Activated naive CD4-positive, alpha-beta T cell treated with anti-CD3 and anti-CD28 coated beads, Interleukin-2, amount 50 U/mL, for 16 hours (primary cell): ENCODE data around the gene LRG1.

Source experiments
- DNase-seq: peaks from one replicate; pipeline ENCODE4 v3.0.0-alpha.2; 2020

Gene LRG1

DNA sequence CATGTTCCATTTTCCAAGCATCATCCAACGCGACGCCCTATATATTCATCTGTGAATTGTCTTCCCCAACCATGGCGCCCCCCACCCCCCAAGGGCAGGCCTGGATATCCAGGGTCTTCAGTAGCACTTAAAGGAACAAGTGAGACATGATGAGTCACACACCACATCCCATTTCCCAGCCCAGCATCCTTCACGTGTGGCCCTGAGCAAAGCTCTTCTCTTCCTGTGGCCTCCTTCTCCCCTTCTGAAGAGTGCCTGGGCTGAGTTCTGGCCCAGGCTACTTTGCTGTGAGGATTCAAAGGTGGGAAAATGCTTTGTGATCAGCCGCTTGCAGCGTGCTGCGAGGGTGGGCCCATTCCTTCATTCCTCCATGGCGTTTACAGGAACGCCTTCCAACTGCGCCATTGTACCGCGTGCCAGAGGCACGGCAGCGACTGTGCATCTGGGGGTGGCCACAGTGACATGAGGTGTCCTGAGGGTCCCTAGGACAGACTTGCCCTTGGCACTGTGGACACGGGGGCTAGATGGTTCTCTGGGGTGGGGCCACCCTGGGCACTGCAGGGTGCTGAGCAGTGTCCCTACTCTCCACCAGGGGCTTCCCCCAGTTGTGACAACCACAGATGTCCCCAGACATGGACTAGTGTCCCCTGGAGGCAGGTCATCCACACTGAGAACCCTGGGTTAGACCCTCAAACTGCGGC, 33.2 kb downstream of the LRG1 start:
- no peak for DNase-seq

DNA sequence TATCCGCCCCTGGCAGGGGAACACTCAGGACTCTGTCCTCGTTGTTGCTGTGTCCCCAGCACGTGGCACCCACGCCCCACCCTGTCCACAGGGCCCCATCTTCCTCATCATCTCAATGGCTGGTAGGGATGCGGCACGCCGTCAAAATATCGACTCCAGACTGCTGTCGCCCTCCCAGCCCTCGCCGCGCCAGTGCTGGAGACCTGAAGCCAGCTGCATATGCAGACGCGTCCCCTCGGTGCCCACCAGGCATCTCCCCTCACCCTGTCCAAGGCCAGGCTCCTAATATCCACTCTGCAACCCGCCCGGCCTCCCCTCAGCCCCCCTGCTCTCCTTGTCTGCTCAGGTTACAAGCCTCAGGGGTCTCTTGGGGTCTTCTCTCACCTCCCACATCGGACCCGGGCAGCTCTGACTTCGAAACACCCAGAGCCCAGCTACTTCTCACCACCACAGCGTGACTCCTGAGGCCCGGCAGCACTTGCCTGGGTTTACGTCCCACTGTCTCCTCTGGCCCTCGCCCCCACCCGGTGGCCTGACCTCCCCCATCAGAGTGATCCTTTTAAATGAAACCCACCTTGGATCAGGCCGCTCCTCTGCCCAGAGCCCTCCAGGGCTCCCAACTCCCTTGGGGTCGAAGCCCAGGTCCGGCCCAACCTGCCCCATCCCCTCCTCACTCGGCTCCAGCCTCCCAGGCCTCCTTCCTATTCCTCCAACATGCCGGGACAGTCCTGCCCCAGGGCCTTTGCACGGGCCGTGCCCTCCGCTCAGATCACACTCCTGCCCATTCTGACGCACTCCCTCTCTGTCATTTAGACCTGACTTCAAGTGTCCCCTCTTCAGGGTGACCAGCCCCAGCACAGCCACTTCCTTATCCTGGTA, 34.0 kb downstream of the LRG1 start:
- DNase-seq: no peak

DNA sequence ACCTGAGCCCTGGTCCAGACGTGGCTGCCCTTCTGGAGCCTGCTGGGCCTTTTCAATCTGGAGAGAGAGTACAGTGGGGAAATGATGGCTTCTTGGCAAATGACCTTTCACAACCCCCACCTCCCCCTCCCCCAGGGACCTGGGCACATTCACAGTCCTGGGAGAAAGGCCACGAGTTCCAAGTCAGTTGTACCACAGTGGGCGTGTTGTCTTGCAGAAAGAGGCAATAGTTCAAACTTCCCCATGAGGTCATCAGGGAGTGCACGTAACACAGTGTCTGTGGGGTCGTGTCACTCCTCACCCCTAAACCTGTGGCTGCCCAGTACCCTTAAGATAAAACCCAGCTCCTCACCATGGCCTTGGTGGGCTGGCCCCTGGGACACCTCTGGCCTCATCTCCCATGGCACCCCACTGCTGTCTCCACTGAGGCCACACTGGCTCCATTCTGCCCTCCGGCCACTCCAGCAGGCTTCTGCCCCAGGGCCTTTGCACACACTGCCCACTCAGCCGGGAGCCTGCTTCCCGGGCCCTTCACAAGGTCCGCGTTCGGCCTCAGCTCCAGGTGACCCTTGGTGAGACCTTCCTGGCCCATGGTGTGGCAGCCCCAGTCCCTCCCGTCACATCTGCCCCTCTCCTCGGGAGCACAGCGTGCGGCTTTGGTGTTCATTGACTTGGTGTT, 34.8 kb downstream of the LRG1 start:
- DNase-seq: no peak

DNA sequence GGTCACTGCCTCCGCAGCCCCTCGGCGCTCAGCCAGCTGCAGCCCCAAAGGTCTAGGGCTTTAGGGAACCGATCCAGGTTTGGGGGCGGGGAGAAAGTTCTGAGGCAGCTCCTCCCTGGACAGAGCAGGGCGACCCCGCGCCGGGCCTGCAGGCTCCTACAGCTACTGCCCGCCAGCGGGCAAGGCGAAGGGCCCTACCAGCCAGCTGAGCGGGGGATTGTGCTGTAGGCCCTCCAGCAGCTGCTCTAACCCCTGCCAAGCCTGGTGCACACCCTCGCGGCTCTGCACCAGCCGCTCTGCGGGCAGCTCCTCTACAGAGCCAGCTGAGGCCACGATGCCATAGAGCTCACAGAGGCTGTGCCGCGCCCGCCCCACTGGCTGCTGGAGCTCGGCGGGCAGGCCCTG, 35.5 kb downstream of the LRG1 start:
- DNase-seq: no peak

DNA sequence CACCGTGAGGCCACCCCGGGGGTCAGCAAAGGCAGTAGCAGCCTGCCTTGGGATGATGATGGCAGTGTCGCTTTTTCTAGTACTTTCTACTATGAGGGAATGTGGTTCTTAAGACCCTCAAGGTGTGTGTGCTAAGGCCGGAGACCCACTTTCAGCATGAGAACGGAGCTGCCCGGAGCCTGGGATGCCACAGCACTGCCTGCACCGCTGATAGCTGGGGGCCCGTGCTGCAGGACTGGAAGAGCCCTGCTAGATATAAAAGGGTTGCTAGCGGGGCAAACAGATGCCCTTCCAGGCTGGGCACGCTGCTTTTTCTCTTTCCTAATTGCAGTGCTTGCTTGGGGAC, 36.0 kb downstream of the LRG1 start:
- DNase-seq: no peak

DNA sequence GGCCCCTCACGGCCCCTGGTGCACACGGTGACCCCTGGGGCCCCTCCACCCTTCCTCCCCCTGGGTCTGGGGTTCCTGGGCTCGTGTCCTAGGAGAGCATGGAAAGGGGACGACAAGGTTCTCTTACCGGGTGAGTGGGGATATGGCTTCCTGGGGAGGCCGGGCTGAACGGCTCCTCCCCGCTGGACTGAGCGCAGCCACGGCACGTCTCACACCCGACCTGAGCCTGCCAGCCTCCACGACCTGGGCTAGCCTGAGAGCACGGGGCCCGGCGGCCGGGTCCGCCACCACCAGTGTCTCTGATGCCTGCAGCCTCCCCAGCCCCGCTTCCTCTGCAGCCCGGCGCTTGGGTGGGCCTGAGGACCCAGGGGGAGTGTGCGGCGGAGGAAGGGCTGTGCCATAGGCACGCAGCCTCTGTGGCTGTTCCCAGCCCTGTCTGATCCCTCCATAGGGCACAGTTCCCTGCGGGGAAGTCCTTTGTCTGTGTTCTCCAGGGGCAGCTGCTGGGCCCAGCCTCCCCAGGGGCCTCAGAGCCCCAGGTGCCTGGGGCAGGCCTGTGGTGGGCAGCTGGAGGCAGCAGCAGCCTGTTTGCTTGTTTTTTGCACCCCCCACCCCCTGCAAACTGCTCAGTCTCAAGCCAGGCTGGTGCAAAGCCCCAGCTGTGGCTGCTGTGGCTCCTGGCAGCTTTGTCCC, 36.6 kb downstream of the LRG1 start:
- DNase-seq: no peak

DNA sequence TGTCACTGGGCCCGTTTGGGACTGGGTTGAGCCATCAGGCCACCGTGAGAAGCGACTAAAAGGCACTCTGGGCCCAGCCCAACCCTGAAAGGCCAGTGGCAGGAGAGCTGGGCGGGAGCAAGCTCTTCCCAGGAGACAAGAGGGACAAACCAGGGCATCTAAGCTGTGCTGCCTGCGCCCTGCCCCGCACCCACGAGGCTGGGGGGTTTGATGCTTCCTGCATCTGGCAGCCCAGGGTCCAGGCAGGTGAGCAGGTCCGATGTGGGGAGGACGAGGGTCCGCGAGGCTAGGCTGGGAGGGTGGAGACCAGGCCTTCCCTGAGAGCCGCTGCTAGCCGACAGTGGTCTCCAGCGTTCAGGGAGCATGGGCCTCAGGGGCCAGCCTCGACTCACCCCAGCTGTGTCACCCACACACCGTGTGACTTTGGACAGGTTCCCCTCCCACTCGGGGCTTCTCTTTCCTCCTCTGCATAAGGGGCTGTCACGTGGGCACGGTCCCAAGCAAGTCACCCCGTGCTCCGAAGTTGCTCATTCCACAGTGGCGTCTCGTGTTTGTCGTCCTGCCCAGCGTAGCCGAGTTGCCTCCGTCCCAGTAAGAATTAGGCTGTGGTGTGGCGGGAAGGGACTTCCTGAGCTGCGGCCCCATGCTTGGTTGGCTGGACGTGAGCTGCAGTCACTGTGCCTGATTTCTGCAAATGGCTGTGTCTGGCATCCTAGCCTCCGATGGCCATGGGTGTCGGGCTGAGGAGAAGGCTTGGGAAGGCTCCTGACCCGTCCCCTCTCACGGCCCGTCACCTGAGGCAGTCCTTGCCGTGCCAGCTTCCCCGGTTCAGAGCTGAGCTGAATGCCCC, 37.3 kb downstream of the LRG1 start:
- DNase-seq: no peak

DNA sequence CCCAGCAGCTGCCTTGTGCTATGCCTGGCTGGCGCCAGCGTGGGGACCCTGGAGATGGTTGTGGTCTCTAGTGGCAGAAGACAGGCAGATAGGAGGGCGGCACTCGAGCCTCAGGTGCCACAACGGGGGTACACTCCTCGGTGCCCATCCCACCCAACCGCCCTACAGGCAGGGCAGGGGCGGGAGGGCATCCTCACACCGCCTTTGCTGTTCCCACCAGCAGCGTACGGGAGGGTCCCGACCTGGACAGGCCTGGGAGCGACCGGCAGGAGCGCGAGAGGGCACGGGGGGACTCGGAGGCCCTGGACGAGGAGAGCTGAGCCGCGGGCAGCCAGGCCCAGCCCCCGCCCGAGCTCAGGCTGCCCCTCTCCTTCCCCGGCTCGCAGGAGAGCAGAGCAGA, 38.1 kb downstream of the LRG1 start:
- no peak for DNase-seq

DNA sequence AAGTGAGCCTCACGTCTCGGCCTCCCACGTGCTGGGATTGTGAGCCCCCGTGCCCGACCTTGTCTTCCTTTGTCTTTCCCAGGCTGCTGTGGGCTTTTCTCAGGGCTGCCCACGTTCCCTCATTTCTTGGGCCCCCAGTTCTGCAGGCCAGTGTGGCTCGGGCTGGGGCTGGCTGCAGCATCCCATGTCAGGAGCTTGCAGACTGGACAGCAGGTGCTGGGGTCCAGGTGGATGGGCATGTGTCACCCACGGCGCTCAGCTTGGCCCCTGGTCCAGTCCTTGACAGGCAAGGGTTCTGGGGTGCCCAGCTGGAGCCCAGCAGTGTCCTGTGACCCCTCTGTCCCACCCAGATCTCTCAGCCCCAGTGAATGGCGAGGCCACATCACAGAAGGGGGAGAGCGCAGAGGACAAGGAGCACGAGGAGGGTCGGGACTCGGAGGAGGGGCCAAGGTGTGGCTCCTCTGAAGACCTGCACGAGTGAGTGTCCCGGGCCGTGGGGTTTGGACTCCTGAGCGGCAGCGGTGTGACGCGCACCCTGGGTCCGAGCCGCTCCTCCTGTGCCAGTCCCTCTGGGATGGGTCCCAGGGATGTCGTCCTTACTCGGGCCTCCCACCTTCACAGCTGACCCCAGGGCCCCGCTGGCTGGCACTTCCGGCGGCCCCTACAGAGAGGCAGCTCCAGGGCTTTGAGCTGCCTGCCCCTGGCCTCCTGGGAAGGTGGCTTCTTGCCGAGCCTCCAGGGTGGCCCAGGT, 38.8 kb downstream of the LRG1 start:
- no peak for DNase-seq

DNA sequence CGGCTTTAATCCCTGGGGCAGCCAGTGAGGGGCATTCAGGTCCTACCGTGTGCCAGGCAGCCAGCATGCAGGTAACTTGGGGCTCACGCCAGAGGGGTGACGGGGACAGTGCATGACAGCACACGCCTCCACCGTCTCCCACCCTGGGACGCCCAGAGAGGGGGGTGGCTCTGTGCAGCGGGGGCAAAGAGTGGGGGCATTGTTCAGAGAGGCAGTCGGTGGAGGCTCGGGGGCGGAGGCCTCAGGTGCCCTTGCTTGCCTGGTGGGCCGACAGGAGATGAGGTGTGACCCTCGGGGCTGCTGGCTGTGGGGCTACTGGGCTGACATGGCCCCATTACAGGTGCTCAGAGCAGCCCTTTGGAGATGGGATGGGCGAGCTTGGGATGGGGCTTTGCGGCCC, 40.0 kb downstream of the LRG1 start:
- DNase-seq: no peak

DNA sequence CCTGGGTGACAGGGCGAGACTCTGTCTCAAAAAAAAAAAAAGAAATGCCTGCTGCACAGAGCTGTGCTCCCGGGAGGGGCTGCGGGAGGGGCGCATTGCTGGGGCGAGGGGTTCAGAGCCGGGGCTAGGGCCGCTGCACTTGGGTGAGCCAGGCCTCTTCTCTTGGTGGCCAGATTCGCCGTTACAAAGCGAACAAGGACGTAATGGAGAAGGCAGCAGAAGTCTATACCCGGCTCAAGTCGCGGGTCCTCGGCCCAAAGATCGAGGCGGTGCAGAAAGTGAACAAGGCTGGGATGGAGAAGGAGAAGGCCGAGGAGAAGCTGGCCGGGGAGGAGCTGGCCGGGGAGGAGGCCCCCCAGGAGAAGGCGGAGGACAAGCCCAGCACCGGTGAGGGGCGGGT, 40.5 kb downstream of the LRG1 start:
- no peak for DNase-seq

DNA sequence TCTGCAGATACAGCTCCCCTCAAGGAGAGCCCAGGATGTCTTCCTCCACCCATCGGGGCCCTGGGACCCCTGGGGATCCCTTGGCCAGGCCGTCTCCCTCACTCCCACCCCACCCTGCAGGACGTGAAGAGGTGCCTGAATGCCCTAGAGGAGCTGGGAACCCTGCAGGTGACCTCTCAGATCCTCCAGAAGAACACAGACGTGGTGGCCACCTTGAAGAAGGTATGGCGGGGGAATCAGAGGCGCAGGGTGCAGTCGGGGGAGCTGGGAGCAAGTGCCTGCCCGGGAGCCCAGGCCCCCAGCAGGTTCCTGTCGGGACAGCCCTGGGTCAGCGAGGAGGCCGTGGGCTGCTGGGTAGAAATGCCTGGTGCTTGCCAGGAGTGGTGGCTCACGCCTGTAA, 41.1 kb downstream of the LRG1 start:
- DNase-seq: no peak

DNA sequence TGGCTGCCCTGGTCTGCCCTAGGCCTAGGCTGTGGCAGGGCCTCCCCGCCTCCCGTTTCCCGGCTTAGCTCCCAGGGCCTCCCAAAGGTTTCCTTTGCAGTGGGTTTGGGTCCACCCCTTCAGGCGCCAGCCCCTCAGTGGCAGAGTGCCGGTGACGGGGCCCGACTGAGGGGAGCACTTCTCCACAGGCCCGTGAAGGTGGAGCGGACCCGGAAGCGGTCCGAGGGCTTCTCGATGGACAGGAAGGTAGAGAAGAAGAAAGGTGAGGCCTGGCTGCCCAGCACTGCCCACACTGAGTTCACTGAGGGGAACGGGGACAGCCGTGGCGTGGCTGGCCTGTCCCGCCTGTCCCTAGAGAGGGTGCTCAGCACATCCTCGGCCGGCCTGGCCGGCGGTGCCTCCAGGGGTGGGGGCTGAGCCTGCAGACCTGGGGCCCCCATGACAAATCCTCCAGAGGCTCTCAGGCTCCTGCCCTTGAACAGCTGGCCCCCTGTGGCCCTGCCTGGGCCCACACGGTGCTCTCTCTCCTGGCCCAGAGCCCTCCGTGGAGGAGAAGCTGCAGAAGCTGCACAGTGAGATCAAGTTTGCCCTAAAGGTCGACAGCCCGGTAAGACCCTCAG, 42.0 kb downstream of the LRG1 start:
- DNase-seq: no peak

DNA sequence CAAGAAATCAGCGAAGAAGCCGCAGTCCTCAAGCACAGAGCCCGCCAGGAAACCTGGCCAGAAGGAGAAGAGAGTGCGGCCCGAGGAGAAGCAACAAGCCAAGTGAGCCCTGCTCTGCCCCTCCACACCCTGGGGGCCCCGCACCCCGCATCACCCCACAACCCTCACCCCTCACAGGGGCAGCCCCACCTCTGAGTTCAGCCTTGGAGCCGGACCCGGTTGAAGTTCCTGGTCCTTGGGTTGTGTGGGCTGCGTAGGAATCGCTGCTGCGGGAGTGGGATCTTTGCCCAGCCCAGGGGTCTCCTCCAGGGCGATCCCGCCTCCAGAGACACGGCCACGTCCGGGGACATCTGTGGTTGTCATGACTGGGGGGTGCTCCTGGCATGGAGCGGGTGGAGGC, 43.5 kb downstream of the LRG1 start:
- no peak for DNase-seq

DNA sequence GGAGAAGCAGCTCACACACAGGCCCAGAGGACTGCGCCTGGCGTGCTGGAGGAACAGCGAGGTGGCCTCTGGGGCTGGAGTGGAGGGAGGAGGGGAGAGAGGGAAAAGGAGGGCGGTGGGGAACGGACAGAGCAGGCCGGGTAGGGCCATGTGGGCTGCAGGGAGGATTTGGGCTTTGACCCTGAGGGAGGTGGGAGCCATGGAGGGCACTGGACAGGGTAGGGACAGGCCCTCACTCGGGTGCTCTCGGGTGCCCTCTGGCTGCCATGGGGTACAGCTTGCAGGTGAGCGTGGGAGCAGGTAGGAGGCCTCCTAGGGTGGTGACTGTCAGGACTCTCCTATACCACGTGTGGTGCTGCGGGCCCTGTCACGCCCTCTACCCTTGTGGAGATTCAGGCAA, 44.4 kb downstream of the LRG1 start:
- DNase-seq: no peak

DNA sequence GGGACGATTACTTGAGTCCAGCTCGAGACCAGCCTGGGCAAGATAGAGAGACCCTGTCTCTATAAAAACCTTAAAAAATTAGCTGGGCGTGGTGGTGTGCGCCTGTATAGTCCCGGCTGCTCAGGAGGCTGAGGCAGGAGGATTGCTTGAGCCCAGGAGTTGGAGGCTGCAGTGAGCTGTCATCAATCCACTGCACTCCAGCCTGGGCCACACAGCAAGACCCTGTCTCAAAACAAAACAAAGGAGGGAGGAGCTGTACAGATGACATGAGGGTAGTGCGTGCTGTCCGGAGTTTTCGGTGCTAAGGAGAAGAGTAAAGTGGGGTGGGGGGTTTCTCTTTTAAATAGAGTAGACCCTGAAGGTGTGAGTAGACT, 45.2 kb downstream of the LRG1 start:
- DNase-seq: no peak

DNA sequence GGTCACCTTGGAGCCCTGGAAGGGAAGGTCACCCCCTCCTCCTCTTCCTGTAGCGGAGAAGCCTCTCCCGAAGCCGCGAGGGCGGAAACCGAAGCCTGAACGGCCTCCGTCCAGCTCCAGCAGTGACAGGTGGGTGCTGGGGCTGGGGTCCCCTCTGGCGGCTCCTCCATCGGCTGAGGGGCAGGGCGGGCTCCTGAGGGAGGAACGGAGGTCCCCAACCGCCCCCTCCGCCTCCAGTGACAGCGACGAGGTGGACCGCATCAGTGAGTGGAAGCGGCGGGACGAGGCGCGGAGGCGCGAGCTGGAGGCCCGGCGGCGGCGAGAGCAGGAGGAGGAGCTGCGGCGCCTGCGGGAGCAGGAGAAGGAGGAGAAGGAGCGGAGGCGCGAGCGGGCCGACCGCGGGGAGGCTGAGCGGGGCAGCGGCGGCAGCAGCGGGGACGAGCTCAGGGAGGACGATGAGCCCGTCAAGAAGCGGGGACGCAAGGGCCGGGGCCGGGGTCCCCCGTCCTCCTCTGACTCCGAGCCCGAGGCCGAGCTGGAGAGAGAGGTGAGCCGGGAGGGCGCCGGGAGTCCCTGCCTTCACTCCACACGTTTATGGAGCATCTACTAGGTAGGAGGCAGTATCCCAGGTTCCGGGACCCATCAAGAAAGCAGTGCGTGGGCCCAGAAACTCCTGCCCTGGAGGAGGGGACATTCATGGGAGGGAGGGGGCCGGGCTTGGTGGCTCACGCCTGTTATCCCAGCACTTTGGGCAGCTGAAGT, 45.7 kb downstream of the LRG1 start:
- DNase-seq: no peak

DNA sequence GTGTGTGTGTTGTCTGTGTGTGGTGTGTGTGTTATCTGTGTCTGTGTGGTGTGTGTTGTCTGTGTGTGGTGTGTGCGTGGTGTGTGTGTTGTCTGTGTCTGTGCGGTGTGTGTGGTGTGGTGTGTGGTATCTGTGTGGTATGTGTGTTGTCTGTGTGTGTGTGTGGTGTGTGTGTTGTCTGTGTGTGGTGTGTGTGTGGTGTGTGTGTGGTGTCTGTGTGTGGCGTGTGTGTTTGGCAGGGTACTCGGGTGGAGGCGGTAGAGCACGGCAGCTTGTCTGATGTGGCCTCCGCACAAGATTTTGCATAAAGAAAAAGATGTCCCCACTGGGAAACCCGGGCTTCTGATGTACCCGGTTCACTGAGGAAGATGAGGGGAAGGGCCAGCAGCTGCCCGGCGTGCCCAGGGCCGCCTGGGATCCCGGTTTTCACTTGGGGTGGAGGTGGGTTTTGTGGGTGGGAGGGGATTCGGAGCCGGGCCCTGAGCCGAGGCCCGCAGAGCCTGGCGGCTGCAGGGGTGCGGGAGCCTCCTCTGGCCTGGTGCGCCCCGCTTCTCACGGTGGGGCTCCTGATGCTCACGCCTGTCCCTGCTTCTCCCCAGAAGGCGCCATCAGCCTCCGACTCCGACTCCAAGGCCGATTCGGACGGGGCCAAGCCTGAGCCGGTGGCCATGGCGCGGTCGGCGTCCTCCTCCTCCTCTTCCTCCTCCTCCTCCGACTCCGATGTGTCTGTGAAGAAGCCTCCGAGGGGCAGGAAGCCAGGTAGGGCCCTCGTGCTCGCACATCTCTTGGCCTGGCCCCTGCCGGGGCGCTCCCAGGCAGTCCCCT, 46.5 kb downstream of the LRG1 start:
- no peak for DNase-seq

DNA sequence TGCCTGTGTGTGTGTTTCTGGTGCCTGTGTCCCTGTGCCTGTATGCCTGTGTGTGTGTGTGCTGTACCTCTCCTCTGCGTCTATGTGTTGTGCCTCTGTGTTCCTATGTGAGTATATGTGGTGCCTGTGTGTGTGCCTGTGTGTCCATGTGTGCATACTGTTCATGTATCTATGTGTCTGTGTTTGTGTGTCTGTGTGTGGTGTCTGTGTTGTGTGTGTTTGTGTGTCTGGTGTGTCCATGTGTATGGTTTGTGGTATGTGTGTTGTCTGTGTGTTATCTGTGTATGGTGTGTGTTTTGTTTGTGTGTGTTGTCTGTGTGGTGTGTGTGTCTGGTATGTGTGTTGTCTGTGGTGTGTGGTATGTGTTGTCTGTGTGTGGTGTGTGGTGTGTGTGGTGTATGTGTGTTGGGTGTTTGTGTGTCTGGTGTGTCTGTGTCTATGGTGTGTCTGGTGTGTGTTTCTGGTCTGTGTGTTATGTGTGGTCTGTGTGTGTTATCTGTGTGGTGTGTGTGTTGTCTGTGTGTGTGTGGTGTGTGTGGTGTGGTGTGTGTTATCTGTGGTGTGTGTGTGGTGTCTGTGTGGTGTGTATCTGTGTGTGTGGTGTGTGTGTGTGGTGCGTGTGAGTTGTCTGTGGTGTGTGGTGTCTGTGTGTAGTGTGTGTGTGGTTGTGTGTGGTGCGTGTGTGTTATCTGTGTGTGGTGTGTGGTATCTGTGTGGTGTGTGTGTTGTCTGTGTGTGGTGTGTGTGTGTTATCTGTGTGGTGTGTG, 47.3 kb downstream of the LRG1 start:
- DNase-seq: no peak
